GM10248 (cell line): ENCODE results near the gene RASEF.

Source experiments
- CTCF ChIA-PET: fragments of 300-600 bp; sonication (Branson Sonifier 250); formaldehyde crosslinking; extraction: SDS; loops from one replicate; lab custom pipeline; 2021; ENCODE audit warnings: antibody characterized with exemption; lab: Yijun Ruan, JAX
- POLR2A ChIA-PET: fragments of 350-650 bp; sonication (Branson Sonifier 250); formaldehyde crosslinking; extraction: SDS; loops from one replicate; lab custom pipeline; 2020; ENCODE audit warnings: antibody characterized with exemption; lab: Yijun Ruan, JAX
- DNase-seq: peaks from one replicate; pipeline ENCODE4 v3.0.0; 2012; ENCODE audit errors: extremely low spot score
- CTCF ChIP-seq: IDR thresholded peaks from 2 replicates; pipeline ENCODE4 v1.5.1; 2012; ENCODE audit warnings: mild to moderate bottlenecking, low read depth; ENCODE audit errors: extremely low read depth, missing control alignments, control extremely low read depth

Gene RASEF

GRCh38 chr9:82991671-82992070 lies 71.3 kb downstream of the RASEF start:
- TF ChIP-seq CTCF, result no peak
- CTCF ChIA-PET, result no interaction called here
- POLR2A ChIA-PET, result no interaction called here
- no peak for DNase-seq

DNA sequence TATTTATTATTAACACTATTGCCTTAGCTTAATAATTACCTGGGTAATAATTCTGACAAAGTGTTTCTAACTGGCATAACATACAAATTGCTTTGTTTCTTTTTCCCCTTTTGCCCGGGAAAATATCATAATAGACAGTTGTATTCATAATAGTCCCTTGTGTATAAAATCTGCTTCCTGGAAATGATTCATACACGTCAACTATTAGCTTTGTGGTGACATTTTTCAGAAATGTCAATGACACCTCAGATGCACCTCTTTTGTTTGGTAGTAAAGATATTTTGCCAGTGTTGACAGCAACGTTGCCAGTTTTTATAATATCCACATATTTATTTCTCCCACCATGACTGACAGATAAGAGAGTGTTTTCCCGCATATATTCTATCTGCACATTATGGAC lies 73.0 kb downstream of the RASEF start:
- no peak for DNase-seq
- ChIA-PET POLR2A (no interaction called here), CTCF (no interaction called here)
- no peak for TF ChIP-seq CTCF

DNA sequence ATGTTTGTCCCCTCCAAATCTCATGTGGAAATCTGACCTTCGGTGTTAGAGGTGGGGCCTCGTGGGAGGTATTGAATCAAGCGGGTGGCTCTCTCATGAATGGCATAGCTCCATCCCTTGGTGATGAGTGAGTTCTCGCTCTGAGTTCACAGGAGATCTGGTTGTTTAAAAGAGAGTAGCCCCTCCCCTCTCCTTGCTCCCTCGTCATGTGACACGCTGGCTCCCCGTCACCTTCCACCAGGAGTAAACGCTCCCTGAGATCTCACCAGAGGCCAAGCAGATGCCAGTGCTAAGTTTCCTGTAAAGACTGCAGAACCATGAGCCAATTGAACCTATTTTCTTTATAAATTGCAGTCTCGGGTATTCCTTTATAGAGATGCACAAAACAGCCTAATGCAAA lies 74.5 kb downstream of the RASEF start:
- no peak for DNase-seq
- ChIA-PET CTCF (no interaction called here), POLR2A (no interaction called here)
- TF ChIP-seq CTCF, result no peak

DNA sequence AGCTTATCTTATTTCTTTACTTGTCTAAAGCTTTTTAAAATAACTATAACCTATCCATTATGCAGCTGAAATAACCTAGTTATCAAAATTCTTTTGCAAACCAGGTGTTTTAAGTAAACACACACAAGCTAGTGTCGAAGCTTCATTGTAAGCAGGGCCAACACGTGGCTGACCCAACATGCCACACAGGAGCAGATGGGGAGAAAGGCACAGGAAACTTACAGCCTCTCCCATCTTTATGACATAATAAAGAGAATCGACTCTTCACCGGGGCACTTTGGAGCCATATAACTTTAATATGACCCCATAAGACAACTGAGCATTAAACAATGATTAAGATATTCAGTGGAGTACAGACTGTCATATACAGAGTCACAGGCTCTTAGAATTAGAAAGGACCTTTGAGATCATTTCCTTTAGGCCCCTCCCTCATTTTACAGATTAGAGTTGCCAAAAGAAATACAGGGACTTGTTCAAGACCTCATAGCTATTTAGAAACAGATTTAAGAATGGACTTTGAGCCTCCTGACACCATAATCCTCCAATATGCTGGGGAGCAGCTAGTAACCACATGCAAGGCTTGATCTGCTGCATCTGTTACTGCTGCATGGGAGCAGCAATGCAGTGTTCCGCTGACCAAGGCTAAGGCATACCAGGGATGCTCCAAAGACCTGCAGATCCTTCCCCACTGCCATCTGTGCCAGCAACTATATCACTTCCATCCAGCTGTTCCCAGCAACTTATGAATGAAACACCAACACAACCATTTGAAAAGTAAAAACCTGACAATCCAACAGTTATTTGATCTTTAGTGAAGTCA lies 75.4 kb downstream of the RASEF start:
- ChIA-PET POLR2A (no interaction called here), CTCF (no interaction called here)
- DNase-seq, result no peak
- no peak for TF ChIP-seq CTCF

GRCh38 chr9:82981552-82981951 lies 81.4 kb downstream of the RASEF start:
- no peak for DNase-seq
- TF ChIP-seq CTCF, result no peak
- ChIA-PET CTCF (no interaction called here), POLR2A (no interaction called here)

- no peak for DNase-seq
- POLR2A ChIA-PET, result no interaction called here
- CTCF ChIA-PET, result interaction anchor here (1.1 to 1.2 kb wide), 2 partner anchors 10 to 25 kb away, joined by 3 read pairs; no protein-coding TSS in a partner anchor
- no peak for TF ChIP-seq CTCF
Observed at GRCh38 chr9:82975176-82975575, 87.8 kb downstream of the RASEF start.

- TF ChIP-seq CTCF, result no peak
- no peak for DNase-seq
- ChIA-PET POLR2A (no interaction called here), CTCF (no interaction called here)
Observed at GRCh38 chr9:82972446-82972845, 90.5 kb downstream of the RASEF start.
